ENCODE data around the gene PEX14.
"Not testable (repeated sequence)": the region's sequence is repeated elsewhere in the genome, so short reads cannot be mapped to it uniquely, and the experiment has no call there.

PEX14 gene

GRCh38 chr1:10497109-10497508 lies 22.4 kb downstream of the PEX14 start:
- no peak for DNase-seq

GRCh38 chr1:10498231-10498630 lies 23.5 kb downstream of the PEX14 start:
- no peak for DNase-seq

GRCh38 chr1:10502206-10502605 lies 27.5 kb downstream of the PEX14 start:
- no peak for DNase-seq

- no peak for DNase-seq
These were observed 29.5 kb downstream of the PEX14 start for GRCh38 chr1:10504249-10504648.

- not testable (repeated sequence) for DNase-seq
These were observed 31.4 kb downstream of the PEX14 start for GRCh38 chr1:10506046-10506676.

- DNase-seq = no peak
These were observed 31.9 kb downstream of the PEX14 start for GRCh38 chr1:10506677-10507047.

- DNase-seq = peak; percentile 77
These were observed 32.5 kb downstream of the PEX14 start for GRCh38 chr1:10507111-10507879.

GRCh38 chr1:10508511-10508951 lies 33.8 kb downstream of the PEX14 start:
- peak; percentile 36 for DNase-seq

GRCh38 chr1:10509809-10510509 lies 35.2 kb downstream of the PEX14 start:
- no peak for DNase-seq

- no peak for DNase-seq
These were observed 36.1 kb downstream of the PEX14 start for GRCh38 chr1:10510520-10511493.

- no peak for DNase-seq
These were observed 36.7 kb downstream of the PEX14 start for GRCh38 chr1:10511494-10511885.

- no peak for DNase-seq
These were observed 38.4 kb downstream of the PEX14 start for GRCh38 chr1:10513199-10513598.

- DNase-seq = no peak
These were observed 39.9 kb downstream of the PEX14 start for GRCh38 chr1:10514490-10515235.

GRCh38 chr1:10515301-10515975 lies 40.7 kb downstream of the PEX14 start:
- no peak for DNase-seq

GRCh38 chr1:10515976-10516750 lies 41.4 kb downstream of the PEX14 start:
- no peak for DNase-seq

- no peak for DNase-seq
These were observed 42.4 kb downstream of the PEX14 start for GRCh38 chr1:10516925-10517676.

- DNase-seq = no peak
These were observed 42.9 kb downstream of the PEX14 start for GRCh38 chr1:10517677-10517982.

- DNase-seq = peak; percentile 31
These were observed 44.3 kb downstream of the PEX14 start for GRCh38 chr1:10519016-10519417.

- DNase-seq = no peak
These were observed 45.7 kb downstream of the PEX14 start for GRCh38 chr1:10520497-10520896.

- DNase-seq = no peak
These were observed 46.2 kb downstream of the PEX14 start for GRCh38 chr1:10520952-10521351.

Data from NCI-H524 treated with DMSO at 0.1 percent for 48 hours (cell line).